Activated CD4-positive, alpha-beta T cell treated with anti-CD3 and anti-CD28 coated beads for 36 hours (primary cell): ENCODE measurements around the gene MGAT5B. TPM values are rescaled to one million over a fixed set of nuclear protein-coding genes. Genes with fewer than 3 reads are reported as not detected.
"Not testable (repeated sequence)": the region's sequence is repeated elsewhere in the genome, so short reads cannot be mapped to it uniquely, and the experiment has no call there.

Experiments used
- ATAC-seq: fragments of 200-7000 bp; cut with Tn5 transposase; one replicate; pipeline ENCODE4 v1.10.0; 2021; ENCODE audit warnings: mild to moderate bottlenecking, moderate library complexity
- CTCF ChIA-PET: fragments of 350-600 bp; sonication (Branson Sonifier 250); formaldehyde crosslinking; loops from one replicate; lab custom pipeline; 2021; ENCODE audit warnings: antibody characterized with exemption; lab: Charles Lee
- POLR2A ChIA-PET: fragments of 350-600 bp; sonication (Branson Sonifier 250); formaldehyde crosslinking; loops from one replicate; lab custom pipeline; 2021; ENCODE audit warnings: antibody characterized with exemption, inconsistent platforms; lab: Charles Lee
- DNase-seq: peaks from one replicate; pipeline ENCODE4 v3.0.0-alpha.2; 2020
- H3K27ac Mint-ChIP-seq: one replicate; pipeline ENCODE4 v1.8.0; 2021; ENCODE audit warnings: mixed read lengths
- H3K27me3 Mint-ChIP-seq: one replicate; pipeline ENCODE4 v1.8.0; 2021; ENCODE audit warnings: mixed read lengths
- H3K36me3 Mint-ChIP-seq: one replicate; pipeline ENCODE4 v1.8.0; 2021; ENCODE audit warnings: low read depth, mixed read lengths
- H3K4me1 Mint-ChIP-seq: one replicate; pipeline ENCODE4 v1.8.0; 2021; ENCODE audit warnings: mixed read lengths
- H3K4me3 Mint-ChIP-seq: one replicate; pipeline ENCODE4 v1.8.0; 2021; ENCODE audit warnings: mild to moderate bottlenecking, moderate library complexity, mixed read lengths
- H3K9me3 Mint-ChIP-seq: one replicate; pipeline ENCODE4 v1.8.0; 2021; ENCODE audit warnings: low read depth, mixed read lengths
- intact Hi-C, 2 experiments: fragments of 100-400 bp; cut with DNase I in 1 of 2; cut with micrococcal nuclease in 1 of 2; formaldehyde crosslinking; loops; one replicate each; pipeline versions ENCODE4 v1.14.2 to v1.15.1; 2022 to 2024; cut with DNase I, micrococcal nuclease
- total RNA-seq, 2 experiments: library from RNA; stranded (reverse); gene quantifications; one replicate each; pipeline ENCODE4 v1.2.3, GENCODE V29; 2021

The MGAT5B gene
- total RNA-seq, 2 experiments from 2014 or later: not detected

DNA sequence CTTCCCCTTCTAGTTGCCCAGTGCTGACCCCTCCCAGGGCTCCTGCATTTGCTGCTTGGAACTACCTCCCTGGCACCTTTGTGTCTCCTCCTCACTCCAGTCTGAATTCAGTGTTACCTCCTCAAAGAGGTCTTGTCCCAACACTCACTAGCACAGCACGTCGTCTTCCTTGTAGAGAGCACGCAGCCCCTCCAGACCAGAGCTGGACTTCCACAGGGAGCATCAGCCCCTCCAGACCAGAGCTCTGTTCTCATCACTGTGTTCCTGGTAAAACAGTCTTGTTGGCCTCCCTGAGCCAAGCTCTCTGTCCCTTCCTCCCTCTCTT, 27.8 kb upstream of the MGAT5B start:
- Mint-ChIP-seq H3K4me1 (peaks cover 8% of the 10 kb centered on the region), H3K27ac (no peak overlapping the region), H3K9me3 (no peaks in the 10 kb centered on the region), H3K4me3 (no peak overlapping the region), H3K27me3 (peaks cover 38% of the 10 kb centered on the region), H3K36me3 (no peaks in the 10 kb centered on the region)
- intact Hi-C loops: no loop called here
- CTCF ChIA-PET: no interaction called here
- ATAC-seq (no peak), DNase-seq (no peak)
- POLR2A ChIA-PET: no interaction called here

DNA sequence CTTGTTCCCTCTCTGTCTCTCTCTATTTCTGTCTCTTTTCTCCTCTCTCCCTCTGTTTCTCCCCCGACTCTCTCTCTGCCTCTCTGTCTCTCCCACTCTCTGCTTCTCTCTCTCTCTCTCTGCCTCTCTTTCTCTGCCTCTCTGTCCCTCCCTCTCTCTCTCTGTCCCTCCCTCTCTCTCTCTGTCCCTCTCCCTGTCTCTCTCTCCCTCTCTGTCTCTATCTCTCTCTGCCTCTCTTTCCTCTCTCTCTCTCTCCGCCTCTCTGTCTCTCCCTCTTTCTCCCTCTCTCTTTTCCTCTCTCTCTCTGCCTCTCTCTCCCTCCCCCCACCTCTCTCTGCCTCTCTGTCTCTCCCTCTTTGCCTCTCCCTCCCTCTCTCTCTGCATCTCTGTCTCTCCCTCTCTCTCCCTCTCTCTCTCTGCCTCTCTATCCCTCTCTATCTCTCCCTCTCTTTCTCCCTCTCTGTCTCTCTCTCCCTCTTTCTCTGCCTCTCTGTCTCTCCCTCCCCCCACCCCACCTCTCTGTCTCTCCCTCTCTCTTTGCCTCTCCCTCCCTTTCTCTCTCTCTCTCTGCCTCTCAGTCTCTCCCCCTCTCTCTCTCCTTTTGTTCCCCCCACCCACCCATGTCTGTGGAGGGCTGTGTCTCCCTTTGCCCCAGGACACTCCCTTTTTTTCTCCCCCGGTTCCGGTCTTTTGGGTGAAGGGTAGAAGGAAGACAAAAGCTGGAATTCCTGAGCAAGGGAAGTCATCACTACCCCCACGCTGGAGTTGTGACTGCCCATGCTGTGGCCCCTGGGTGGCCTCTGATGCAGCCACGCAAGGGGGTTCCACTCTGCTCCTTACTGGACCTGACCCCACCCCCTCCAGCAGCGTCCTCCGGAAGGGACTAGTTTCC, 27.1 kb upstream of the MGAT5B start:
- ATAC-seq: no peak
- ChIA-PET CTCF (interaction anchor here (0.7 to 1.0 kb wide), 2 partner anchors 26 to 220 kb away, joined by 3 read pairs; no protein-coding TSS in a partner anchor), POLR2A (no interaction called here)
- H3K27me3 Mint-ChIP-seq: peaks cover 38% of the 10 kb centered on the region
- H3K27ac Mint-ChIP-seq: no peak overlapping the region
- intact Hi-C loops: no loop called here
- H3K36me3 Mint-ChIP-seq: no peaks in the 10 kb centered on the region
- peaks cover 8% of the 10 kb centered on the region for H3K4me1 Mint-ChIP-seq
- no peak overlapping the region for H3K4me3 Mint-ChIP-seq
- H3K9me3 Mint-ChIP-seq: no peaks in the 10 kb centered on the region
- DNase-seq: no peak

DNA sequence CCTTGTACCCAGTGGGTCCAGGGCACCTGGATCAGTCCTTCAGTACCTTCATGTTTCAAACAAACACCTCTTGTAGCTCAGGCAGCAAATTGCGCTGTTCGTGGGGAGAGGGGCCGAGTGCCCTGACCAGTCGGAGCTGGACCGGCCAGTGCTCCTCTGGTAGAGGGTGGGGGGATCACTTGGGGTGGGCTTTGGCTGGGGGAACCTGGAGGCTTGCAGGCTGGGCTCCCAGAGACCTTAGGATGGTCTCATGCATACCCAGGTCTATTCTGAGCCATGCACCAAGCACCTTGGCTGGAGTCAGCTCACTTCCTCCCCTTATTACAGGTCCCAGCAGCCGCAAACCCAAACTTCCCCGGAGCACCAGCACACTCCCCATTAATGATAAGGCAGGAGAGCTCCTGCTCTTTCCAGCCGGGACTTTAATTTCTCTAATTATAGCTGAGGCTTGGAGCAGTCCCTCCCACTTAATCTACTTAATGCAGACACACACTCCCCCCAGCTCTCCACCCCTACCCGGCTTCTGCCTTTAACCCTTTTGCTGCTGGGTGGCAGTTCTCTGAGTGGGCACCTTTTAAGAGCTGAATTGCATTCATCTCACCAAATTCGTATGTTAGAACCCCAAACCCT, 26.3 kb upstream of the MGAT5B start:
- H3K36me3 Mint-ChIP-seq: no peaks in the 10 kb centered on the region
- POLR2A ChIA-PET: no interaction called here

DNA sequence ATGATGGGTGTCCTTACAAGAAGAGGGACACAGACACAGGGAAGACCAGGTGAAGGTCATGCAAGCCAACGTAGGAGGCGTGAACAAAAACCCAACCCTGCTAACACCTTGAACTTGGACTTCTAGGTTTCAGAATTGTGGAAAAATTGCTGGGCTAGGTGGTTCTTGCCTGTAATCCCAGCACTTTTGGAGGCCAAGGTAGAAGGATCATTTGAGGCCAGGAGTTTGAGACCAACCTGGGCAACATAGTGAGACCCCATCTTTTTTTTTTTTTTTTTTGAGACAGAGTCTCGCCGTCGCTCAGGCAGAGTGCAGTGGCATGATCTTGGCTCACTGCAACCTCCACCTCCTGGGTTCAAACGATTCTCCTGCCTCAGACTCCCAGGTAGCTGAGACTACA, 25.1 kb upstream of the MGAT5B start:
- H3K36me3 Mint-ChIP-seq, CTCF ChIA-PET, intact Hi-C loops: not testable (repeated sequence)

More for the DNA sequence above, 26.3 kb upstream of the MGAT5B start:
- Mint-ChIP-seq H3K4me3 (no peak overlapping the region), H3K9me3 (no peaks in the 10 kb centered on the region), H3K27ac (no peak overlapping the region), H3K27me3 (peaks cover 41% of the 10 kb centered on the region), H3K4me1 (peaks cover 8% of the 10 kb centered on the region)
- CTCF ChIA-PET: interaction anchor here (0.5 to 1.0 kb wide), 4 partner anchors 27 to 822 kb away, joined by 3 read pairs; no protein-coding TSS in a partner anchor
- ATAC-seq (no peak), DNase-seq (no peak)
- intact Hi-C loops: no loop called here

DNA sequence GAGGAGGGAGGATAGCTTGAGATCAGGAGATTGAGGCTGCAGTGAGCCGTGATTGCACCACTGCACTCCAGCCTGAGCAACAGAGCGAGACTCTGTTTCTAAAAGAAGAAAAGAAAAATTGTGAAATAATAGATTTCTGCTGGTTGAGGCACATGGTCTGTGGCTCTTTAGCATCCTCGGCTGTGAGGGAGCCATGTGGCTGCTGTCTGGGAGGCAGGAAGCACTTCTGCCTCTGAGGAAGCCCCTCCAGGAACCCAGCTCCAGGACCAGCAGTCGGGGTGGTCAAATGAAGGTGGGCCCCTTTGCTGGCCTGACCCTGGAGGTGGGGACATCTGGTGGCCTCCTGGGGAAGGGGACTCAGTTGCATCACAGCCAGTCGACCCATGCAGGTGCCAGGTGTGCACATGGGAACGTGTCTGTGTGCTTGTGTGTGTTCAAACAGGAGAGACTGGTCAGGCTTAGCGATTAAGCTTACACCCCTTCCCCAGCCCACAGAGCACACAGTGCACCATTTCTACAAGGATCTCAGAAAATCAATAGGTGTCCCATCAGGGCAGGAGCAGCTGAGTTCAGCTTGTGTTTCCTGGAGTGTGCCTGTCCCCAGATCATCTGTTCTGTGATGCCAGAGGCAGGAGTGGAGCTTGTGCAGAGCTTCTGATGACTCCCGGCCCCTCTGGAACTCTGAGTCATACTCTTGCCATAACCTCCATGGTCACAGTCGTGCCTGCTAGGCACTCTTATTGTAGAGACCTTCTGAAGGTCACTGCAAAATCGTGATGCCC, 24.3 kb upstream of the MGAT5B start:
- H3K36me3 Mint-ChIP-seq: no peaks in the 10 kb centered on the region
- intact Hi-C loops: no loop called here
- peaks cover 44% of the 10 kb centered on the region for H3K27me3 Mint-ChIP-seq
- H3K4me1 Mint-ChIP-seq: peaks cover 8% of the 10 kb centered on the region
- DNase-seq (no peak), ATAC-seq (no peak)
- H3K27ac Mint-ChIP-seq: no peak overlapping the region
- POLR2A ChIA-PET: interaction anchor here (0.6 kb wide), 2 partner anchors 32 to 116 kb away, joined by 3 to 4 read pairs; no protein-coding TSS in a partner anchor
- no peak overlapping the region for H3K4me3 Mint-ChIP-seq
- CTCF ChIA-PET: no interaction called here
- no peaks in the 10 kb centered on the region for H3K9me3 Mint-ChIP-seq

More for the DNA sequence above, 25.1 kb upstream of the MGAT5B start:
- not testable (repeated sequence) for ATAC-seq, H3K4me3 Mint-ChIP-seq, H3K27ac Mint-ChIP-seq, H3K4me1 Mint-ChIP-seq, H3K9me3 Mint-ChIP-seq, DNase-seq
- H3K27me3 Mint-ChIP-seq: peaks cover 44% of the 10 kb centered on the region
- POLR2A ChIA-PET: interaction anchor here (0.6 kb wide), 1 partner anchor 115 kb away, joined by 3 read pairs; no protein-coding TSS in a partner anchor

DNA sequence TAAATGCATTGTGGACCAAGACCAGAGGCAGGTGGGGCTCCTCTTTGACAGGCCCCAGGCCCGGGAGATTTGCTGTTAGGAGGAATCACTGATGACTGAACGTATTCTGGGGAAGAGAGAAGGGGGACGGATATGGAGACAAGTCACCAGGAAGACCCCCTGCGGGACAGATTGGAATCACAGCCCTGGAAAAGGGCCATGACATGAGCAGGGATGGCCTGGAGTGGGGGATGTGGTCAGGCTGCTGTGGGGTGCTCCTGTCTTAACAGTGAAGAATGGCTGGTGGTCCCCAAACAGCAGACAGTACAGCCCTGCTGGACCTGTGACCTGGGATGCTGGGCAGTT, 23.7 kb upstream of the MGAT5B start:
- H3K9me3 Mint-ChIP-seq: no peaks in the 10 kb centered on the region
- H3K4me3 Mint-ChIP-seq: no peak overlapping the region
- no peak overlapping the region for H3K27ac Mint-ChIP-seq
- H3K4me1 Mint-ChIP-seq: peaks cover 8% of the 10 kb centered on the region
- DNase-seq: no peak
- ChIA-PET CTCF (no interaction called here), POLR2A (interaction anchor here (0.6 kb wide), 1 partner anchor 32 kb away, joined by 4 read pairs; no protein-coding TSS in a partner anchor)
- H3K36me3 Mint-ChIP-seq: no peaks in the 10 kb centered on the region
- intact Hi-C loops: no loop called here
- no peak for ATAC-seq
- H3K27me3 Mint-ChIP-seq: peaks cover 44% of the 10 kb centered on the region

DNA sequence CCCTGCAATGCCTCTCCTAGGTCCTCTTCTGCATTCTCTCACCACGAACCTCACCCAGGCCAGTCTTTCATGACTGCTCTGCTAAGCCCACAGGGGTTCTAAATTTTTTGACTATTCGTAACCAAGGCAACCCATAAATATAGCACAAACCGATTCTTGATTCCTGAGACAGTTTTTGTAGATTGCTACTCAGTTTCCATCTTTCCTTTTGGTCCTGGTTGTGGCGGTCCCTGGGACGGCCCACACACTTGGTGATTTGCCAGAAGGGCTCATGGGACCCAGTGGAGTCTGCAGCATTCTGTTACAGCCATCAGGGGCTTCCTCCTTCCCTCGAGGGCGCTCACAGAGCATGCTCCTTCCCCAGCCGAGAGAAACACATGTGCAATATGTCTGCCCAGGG, 23.4 kb upstream of the MGAT5B start:
- Mint-ChIP-seq H3K4me1 (peaks cover 7% of the 10 kb centered on the region), H3K9me3 (no peaks in the 10 kb centered on the region), H3K4me3 (no peak overlapping the region), H3K36me3 (no peaks in the 10 kb centered on the region), H3K27ac (no peak overlapping the region), H3K27me3 (peaks cover 43% of the 10 kb centered on the region)
- ChIA-PET POLR2A (no interaction called here), CTCF (no interaction called here)
- DNase-seq (no peak), ATAC-seq (no peak)
- intact Hi-C loops: no loop called here

DNA sequence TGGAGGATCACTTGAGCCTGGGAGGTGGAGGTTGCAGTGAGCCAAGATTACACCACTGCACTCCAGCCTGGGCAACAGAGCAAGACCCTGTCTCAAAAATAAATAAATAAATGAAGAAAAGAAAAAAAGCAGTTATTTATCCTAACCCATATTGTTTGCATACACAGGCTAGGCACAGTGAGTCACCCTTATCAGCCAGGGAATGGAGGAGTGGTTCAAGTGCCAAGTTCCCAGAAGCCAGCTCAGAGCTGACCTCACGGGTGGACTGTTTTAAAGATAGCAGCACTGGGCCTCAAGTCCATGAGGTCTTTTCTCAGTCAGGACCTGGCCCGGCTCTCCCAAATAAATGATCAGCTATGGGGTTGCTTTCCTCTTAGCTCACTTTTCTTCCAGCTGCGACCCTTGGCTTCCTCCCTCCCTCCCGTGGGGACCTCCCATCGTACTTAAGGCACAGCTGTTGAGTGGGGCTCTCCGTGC, 22.6 kb upstream of the MGAT5B start:
- CTCF ChIA-PET: interaction anchor here (1.2 kb wide), 1 partner anchor 22 kb away, joined by 4 read pairs; no protein-coding TSS in a partner anchor

DNA sequence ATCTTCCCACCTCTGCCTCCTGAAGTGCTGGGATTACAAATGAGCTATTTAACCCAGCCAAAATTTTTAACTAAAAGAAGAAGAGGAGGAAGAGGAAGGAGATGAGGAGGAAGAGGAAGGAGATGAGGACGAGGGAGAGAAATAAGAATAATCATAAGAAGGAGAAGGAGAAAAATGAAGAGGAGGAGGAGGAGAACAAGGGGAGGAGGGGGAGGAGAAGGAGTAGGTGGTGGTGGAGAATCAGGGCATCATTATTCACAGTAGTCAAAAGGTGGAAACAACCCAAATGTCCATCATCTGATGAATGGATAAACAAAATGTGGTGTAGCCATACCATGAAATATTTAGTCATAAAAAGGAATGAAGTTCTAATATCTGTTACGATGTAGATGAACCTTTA, 21.2 kb upstream of the MGAT5B start:
- CTCF ChIA-PET: interaction anchor here (0.8 kb wide), 1 partner anchor 12 kb away, joined by 3 read pairs; no protein-coding TSS in a partner anchor

More for the DNA sequence above, 22.6 kb upstream of the MGAT5B start:
- Mint-ChIP-seq H3K27me3 (peaks cover 35% of the 10 kb centered on the region), H3K27ac (no peak overlapping the region), H3K36me3 (no peaks in the 10 kb centered on the region), H3K4me1 (no peaks in the 10 kb centered on the region), H3K4me3 (no peak overlapping the region), H3K9me3 (no peaks in the 10 kb centered on the region)
- POLR2A ChIA-PET: no interaction called here
- DNase-seq: no peak
- intact Hi-C loops: no loop called here
- ATAC-seq: no peak

DNA sequence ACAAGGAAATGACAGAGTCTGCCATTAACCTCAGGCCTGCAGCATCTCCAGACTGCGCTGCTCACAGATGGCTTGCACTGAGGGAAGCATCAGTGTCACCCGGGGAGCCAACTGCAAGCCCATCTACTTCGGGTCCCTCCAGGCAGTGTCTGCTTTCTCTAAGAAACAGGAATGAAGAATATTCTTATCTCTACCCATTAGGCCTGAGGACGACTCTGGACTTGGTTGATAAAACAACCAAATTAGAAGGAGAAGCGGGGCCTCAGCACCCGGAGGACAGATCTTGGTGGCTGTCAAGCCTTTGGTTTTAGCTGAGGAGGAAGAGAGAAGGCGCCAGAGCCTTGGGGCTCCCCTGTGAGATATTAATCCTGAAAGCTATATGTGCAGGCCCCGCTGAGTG, 19.5 kb upstream of the MGAT5B start:
- POLR2A ChIA-PET: no interaction called here
- H3K4me3 Mint-ChIP-seq: no peak overlapping the region
- H3K27ac Mint-ChIP-seq: no peak overlapping the region
- intact Hi-C loops: no loop called here
- peaks cover 16% of the 10 kb centered on the region for H3K27me3 Mint-ChIP-seq
- H3K4me1 Mint-ChIP-seq: no peaks in the 10 kb centered on the region
- no peaks in the 10 kb centered on the region for H3K9me3 Mint-ChIP-seq
- DNase-seq (no peak), ATAC-seq (no peak)
- no peaks in the 10 kb centered on the region for H3K36me3 Mint-ChIP-seq
- CTCF ChIA-PET: no interaction called here

More for the DNA sequence above, 21.2 kb upstream of the MGAT5B start:
- H3K4me1 Mint-ChIP-seq: no peaks in the 10 kb centered on the region
- no peak overlapping the region for H3K27ac Mint-ChIP-seq
- DNase-seq (no peak), ATAC-seq (no peak)
- POLR2A ChIA-PET: no interaction called here
- intact Hi-C loops: no loop called here
- H3K9me3 Mint-ChIP-seq: no peaks in the 10 kb centered on the region
- no peak overlapping the region for H3K4me3 Mint-ChIP-seq
- no peaks in the 10 kb centered on the region for H3K36me3 Mint-ChIP-seq
- peaks cover 22% of the 10 kb centered on the region for H3K27me3 Mint-ChIP-seq

DNA sequence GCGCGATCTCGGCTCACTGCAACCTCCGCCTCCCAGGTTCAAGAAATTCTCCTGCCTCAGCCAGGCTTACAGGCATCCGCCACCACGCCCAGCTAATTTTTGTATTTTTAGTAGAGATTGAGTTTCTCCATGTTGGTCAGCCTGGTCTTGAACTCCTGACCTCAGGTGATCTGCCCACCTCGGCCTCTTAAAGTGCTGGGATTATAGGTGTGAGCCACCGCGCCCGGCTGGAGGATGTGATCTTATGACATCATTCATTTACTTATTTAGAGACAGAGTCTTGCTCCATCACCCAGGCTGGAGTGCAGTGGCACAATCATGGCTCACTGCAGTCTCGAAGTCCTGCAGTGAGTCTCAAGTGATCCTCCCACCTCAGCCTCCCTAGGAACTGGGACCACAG, 19.0 kb upstream of the MGAT5B start:
- H3K4me3 Mint-ChIP-seq, POLR2A ChIA-PET, H3K4me1 Mint-ChIP-seq, H3K36me3 Mint-ChIP-seq, CTCF ChIA-PET, H3K9me3 Mint-ChIP-seq, ATAC-seq, intact Hi-C loops, H3K27ac Mint-ChIP-seq, DNase-seq: not testable (repeated sequence)
- H3K27me3 Mint-ChIP-seq: peaks cover 14% of the 10 kb centered on the region
